KOPT-K1 (cell line): Measurements from ENCODE around the gene KLHDC4.
A peak's percentile ranks its signal among the peaks of the same experiment; 100 is the strongest.

ENCODE experiments used
- H3K27ac ChIP-seq: fragments of 200-600 bp; sonication (generic); 2 replicates; pipeline ENCODE4 v1.5.1; 2016; ENCODE audit warnings: antibody characterized with exemption, mild to moderate bottlenecking, low read depth, low read length; ENCODE audit not compliant: poor library complexity, severe bottlenecking
- H3K36me3 ChIP-seq: fragments of 200-600 bp; sonication (generic); 2 replicates; pipeline ENCODE4 v1.5.1; 2017; ENCODE audit warnings: antibody characterized with exemption, mild to moderate bottlenecking, low read length, moderate library complexity; ENCODE audit not compliant: insufficient read depth
- H3K9me3 ChIP-seq: fragments of 200-600 bp; sonication (generic); 2 replicates; pipeline ENCODE4 v1.5.1; 2017; ENCODE audit warnings: antibody characterized with exemption, low read length, mild to moderate bottlenecking; ENCODE audit not compliant: insufficient read depth, poor library complexity, severe bottlenecking

KLHDC4 gene

GRCh38 chr16:87766485-87766797, 655 bp upstream of the KLHDC4 start:
- Histone ChIP-seq H3K27ac (peak overlapping the region; percentile 89), H3K9me3 (no peaks in the 10 kb centered on the region), H3K36me3 (peaks cover 28% of the 10 kb centered on the region)

- peak overlapping the region; percentile 89 for H3K27ac ChIP-seq
- H3K36me3 ChIP-seq = peaks cover 38% of the 10 kb centered on the region
- H3K9me3 ChIP-seq = no peaks in the 10 kb centered on the region
Measured at GRCh38 chr16:87765473-87765775, 362 bp downstream of the KLHDC4 start.

- Histone ChIP-seq H3K27ac (peak overlapping the region; percentile 89), H3K36me3 (peaks cover 44% of the 10 kb centered on the region), H3K9me3 (no peaks in the 10 kb centered on the region)
Measured at GRCh38 chr16:87764600-87765472, 950 bp downstream of the KLHDC4 start.

GRCh38 chr16:87762620-87763019, 3.2 kb downstream of the KLHDC4 start:
- Histone ChIP-seq H3K27ac (no peak overlapping the region), H3K9me3 (no peaks in the 10 kb centered on the region), H3K36me3 (peaks cover 66% of the 10 kb centered on the region)

GRCh38 chr16:87762071-87762571, 3.7 kb downstream of the KLHDC4 start:
- H3K36me3 ChIP-seq = peaks cover 71% of the 10 kb centered on the region
- H3K9me3 ChIP-seq = no peaks in the 10 kb centered on the region
- no peak overlapping the region for H3K27ac ChIP-seq

GRCh38 chr16:87761060-87761459, 4.7 kb downstream of the KLHDC4 start:
- Histone ChIP-seq H3K36me3 (peaks cover 82% of the 10 kb centered on the region), H3K27ac (no peak overlapping the region), H3K9me3 (no peaks in the 10 kb centered on the region)

- no peaks in the 10 kb centered on the region for H3K9me3 ChIP-seq
- peaks cover 100% of the 10 kb centered on the region for H3K36me3 ChIP-seq
- no peak overlapping the region for H3K27ac ChIP-seq
Measured at GRCh38 chr16:87757841-87758426, 7.9 kb downstream of the KLHDC4 start.

- Histone ChIP-seq H3K36me3 (peaks cover 100% of the 10 kb centered on the region), H3K9me3 (no peaks in the 10 kb centered on the region), H3K27ac (no peak overlapping the region)
Measured at GRCh38 chr16:87754535-87754934, 11.3 kb downstream of the KLHDC4 start.

- Histone ChIP-seq H3K36me3 (peaks cover 96% of the 10 kb centered on the region), H3K27ac (no peak overlapping the region), H3K9me3 (no peaks in the 10 kb centered on the region)
Measured at GRCh38 chr16:87747626-87748414, 18.0 kb downstream of the KLHDC4 start.

- Histone ChIP-seq H3K36me3 (peaks cover 96% of the 10 kb centered on the region), H3K9me3 (no peaks in the 10 kb centered on the region)
Measured at GRCh38 chr16:87746178-87746577, 19.6 kb downstream of the KLHDC4 start.

GRCh38 chr16:87744750-87745514, 20.9 kb downstream of the KLHDC4 start:
- H3K9me3 ChIP-seq = no peaks in the 10 kb centered on the region
- no peak overlapping the region for H3K27ac ChIP-seq
- peaks cover 96% of the 10 kb centered on the region for H3K36me3 ChIP-seq

More at GRCh38 chr16:87746178-87746577, 19.6 kb downstream of the KLHDC4 start:
- no peak overlapping the region for H3K27ac ChIP-seq

GRCh38 chr16:87742781-87743490, 22.9 kb downstream of the KLHDC4 start:
- Histone ChIP-seq H3K9me3 (no peaks in the 10 kb centered on the region), H3K36me3 (peaks cover 89% of the 10 kb centered on the region), H3K27ac (no peak overlapping the region)

- H3K27ac ChIP-seq = no peak overlapping the region
- H3K9me3 ChIP-seq = no peaks in the 10 kb centered on the region
- H3K36me3 ChIP-seq = peaks cover 89% of the 10 kb centered on the region
Measured at GRCh38 chr16:87741700-87742415, 23.9 kb downstream of the KLHDC4 start.
